ENCODE results near the gene STK25.

The STK25 gene

DNA sequence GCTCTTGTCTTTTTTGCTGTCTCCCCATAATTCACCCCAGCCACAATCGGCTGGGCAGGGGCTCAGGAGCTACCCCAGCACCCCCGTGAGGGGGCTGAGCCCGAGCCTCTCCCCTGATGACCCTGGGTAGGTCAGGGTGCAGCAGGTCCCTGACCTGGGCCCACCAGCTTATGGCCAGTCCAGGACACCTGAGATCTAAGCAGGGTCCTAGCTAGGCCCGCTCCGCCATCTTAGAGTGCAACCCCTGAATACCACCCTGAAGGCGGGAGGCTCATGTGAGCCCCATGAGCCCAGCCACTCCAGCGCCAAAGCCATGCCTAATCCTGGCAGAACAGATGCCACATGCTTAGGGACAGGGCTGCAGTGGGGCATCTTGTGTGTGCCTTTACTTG is 16.2 kb downstream of the STK25 start:
- DNase-seq = no peak

DNA sequence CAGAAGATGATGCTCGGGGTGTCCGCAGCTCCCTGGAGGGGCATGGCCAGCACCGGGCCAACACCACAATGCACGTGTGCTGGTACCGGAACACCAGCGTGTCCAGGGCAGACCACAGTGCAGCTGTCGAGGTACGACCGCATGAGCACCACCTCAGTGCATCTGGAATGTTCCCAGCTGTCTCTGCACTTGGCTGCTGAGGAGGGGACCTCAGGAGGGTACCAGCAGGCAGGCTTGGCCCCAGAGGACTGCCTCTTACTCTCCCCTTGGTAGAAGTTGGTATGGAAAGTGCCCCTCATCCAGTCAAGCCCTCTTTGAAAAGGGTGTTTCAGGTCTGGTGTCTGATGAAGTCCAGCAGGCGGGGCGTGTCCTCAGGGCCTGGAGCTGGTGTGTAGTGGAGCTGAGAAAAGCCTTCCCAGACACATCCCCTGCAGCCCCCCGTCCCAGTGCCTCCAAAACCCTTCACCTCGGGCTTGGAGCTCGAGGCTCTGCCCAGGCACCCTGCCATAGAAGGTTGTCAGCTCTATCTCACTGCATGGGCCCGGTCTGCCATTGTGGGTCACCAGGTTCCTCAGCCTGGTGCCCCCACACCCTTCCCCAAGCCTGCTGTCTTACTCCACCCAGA is 16.7 kb downstream of the STK25 start:
- no peak for DNase-seq

DNA sequence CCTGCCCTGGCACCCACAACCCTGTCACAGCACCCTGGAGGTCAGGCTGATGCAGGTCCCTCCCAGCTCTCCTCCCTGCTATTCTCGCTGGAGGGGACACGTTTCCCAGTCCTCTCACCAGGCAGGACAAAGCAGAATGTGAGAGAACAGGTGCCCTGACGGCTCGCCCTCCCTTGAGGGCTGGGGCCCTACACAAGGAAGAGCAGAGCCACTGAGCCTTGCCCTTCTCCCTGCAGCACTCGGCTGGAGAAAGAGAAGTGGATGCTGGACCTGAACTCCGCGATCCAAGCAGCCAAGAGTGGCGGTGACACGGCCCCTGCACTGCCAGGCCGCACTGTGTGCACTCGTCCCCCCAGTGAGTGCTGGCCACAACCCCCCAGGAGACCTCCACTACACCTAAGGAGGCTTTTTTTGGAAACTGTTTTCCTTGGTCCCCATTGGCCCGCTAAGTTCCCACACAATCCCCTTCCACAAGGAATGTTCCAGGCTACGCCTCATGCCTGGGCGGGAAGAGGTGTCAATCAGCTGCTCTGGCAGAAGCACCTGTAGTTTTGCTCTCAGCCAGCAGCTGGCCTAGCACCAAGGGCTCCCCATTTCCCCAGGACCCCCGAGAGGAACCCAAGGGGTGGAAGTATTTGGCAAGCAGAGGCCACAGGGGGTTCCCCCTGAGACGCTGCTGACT is 17.4 kb downstream of the STK25 start:
- no peak for DNase-seq

DNA sequence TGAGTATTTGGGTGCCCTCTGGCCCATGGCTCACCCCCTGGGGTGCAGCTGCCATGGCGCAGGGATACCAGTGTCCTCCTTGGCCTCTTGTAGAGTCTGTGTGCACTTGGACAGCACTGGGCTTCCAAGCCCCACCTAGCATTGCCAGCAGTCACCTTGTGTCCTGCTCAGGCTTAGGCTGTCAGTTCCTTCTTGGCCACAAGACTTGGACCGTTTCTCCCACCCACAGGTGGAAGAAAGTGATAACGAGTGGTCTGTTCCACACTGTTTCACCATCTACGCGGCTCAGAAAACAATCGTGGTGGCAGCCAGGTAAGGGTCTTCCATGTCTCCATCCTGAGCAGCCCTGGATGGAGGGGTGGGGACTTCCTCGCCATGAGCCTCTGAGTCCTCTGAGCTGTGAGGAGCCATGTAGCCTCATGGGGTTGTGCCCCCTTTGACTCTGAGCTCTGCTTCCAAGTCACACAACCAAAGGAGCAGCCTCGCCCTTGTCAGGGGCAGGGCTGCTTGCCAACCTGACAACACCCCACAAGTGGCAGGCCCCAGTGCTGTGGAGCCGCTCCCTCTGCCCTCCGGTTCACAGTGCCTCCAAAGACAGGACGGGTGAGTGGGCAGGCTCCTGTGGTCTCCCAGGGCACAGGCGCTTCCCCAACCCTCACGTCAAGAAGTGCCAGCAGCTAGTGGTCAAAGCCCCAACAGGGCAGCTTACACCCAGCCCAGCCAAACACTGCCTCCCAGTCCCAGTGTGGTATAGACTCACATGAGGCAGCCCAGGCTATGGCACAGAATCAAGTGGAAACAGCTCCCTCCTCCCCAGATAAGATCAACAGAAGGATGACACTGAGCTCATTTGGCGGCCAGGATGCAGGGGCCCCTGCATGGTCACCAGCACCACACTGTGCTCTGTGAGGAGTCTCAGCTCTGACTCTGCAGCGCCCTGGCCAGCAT is 18.4 kb downstream of the STK25 start:
- no peak for DNase-seq

DNA sequence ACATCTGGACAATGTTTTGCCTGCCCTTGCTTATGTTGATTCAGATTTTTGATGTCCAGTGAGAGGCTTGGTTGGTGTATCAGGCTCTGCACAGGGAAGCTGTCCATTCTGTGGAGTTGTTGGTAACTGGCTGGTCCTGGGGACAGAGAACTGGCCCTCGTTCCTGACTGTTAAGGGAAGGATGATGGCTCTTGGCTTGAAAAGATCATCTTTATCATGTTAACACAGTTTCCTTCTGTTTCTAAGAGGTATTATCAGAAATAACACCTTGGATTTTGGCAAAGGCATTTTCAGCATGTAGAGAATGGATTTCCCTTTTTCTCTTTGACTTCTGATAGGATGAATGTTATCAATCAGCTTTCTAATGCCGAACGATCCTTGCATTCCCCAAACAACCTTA is 19.3 kb downstream of the STK25 start:
- DNase-seq = no peak

DNA sequence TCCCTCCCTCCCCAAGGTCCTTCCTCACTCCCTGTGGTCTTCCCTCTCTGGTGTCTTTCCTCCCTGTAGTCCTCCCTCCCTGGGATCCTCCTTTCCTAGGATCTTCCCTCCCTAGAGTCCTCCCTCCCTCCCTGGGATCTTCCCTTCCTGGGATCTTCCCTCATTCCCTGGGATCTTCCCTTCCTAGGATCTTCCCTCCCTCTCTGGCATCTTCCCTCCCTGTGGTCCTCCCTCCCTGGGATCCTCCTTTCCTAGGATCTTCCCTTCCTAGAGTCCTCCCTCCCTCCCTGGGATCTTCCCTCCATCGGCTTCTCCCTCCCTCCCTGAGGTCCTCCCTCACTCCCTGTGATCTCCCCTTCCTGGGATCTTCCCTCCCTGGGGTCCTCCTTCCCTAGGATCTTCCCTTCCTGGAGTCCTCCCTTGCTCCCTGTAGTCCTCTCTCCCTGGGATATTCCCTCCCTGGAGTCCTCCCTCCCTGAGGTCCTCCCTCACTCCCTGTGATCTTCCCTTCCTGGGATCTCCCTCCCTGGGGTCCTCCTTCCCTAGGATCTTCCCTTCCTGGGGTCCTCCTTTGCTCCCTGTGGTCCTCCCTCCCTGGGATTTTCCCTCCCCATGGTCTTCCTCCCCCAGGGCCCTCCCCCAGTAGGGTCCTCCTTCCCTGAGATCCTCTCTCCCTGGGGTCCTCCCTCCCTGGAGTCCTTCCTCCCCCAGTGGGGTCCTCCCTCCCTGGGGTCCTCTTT is 23.0 kb downstream of the STK25 start:
- no peak for DNase-seq

DNA sequence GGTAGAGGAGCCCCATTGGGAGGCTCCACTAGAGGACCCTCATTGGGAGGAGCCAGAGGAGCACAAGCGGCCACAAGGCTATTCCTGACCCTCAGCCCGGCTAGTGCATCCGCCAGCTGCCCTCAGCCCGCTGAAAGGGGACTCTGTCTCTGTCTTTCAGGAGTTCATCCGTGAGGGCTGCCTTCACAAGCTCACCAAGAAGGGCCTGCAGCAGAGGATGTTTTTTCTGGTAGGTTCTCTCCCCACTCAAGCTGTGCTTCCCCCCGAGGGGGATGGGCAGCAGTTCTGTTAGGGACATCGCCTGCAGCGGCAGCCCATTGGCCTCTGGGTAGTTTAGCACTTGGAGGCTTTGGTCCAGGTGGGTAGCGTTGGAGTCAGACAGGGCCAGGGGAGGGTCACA is 25.1 kb downstream of the STK25 start:
- DNase-seq = no peak

DNA sequence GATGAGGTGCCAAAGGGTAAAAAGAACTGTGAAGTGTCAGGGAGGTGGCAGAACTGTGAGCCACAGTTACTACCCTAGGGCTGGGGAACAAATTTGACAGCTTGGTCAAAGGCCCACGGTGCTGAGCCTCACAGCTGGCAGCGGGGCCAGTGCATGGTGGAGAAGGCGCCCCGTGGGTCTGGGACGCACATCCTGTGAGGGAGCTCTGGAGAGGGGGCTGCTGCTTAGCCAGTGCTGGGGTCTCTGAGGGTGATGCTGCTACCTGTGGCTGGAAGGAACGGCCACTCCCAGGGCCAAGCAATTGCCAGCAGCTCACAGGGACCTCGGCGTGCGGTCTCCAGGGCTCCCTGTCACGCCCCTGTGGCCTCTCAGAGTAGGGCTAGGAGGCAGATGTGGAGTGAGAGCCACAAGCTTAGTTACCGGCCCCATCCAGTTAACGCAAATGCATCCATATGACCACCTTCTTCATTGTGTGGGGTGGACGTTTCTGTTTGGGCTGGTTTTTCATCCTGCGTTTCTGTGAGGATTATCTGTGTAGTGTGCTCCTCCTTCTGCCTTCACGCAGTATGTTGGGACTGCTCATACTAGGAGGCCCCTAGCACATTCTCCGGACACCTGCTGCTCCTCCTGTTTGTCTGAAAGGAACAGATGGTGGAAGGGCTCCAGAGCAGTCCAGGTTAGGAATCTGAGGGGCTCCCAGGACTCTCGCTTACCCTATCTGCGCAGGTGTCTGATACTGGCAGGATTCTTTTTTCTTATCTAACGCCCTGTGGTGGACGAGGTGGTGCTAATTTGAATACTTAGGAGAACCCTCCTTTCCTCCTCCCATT is 26.0 kb downstream of the STK25 start:
- DNase-seq = no peak

DNA sequence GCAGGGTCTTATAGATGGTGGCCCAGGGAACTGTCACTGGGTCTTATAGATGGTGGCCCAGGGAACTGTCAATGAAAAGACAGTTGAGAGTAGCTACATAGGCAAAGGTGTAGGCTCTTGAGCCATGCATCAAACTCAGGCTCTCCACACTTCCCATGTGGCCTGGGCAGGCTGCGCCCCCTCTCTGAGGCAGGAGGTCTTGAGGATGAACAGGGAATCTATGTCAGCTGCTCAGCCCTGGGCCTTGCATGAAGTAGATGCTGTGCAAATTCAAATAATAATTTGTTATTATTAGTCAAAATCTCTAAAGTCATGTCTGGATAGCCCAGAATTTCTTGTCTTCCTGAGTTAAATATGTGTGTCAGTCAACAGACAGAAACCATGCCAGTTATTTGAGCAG is 26.7 kb downstream of the STK25 start:
- DNase-seq = no peak

DNA sequence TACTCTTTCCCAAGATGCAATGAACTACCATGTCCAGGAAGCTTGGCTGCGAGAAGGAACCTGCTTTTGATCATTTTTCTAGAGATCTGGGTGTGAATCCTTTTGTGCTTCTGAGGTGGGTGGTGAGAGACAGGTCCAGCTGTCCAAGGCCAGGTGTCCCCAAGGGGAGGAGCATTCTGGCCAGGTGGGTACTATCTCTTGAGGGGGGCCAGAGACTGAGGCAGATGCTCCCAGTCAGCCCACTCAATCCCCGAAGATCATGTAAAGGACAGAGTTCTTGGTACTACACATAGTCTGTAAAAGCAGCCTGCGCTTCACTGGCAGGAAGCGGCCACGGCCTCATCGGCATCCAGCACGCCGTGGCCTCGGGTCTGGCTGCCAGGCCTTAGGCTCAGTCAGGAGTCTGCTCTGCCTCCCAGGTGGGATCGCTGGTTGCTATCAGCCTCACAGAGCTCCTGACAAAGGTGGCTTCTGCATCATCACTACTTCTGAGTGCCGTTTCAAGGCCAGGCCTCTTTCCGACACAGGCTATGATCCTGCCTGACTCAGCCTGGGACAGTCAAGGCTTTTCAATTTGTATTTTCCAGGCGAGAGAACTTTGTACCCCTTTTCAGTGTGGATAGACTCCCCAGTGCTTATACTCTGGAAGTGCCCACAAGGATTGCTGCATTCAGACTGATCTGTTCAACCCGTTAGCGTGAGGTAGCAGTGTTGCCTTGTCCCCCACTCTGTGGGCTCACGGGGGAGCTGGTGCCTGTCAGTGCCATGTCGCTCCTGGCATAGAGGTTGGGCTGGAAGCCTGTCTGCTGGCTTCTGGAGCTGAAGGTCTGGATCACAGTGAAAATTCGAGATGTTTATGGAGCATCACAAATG is 29.1 kb downstream of the STK25 start:
- DNase-seq = no peak

DNA sequence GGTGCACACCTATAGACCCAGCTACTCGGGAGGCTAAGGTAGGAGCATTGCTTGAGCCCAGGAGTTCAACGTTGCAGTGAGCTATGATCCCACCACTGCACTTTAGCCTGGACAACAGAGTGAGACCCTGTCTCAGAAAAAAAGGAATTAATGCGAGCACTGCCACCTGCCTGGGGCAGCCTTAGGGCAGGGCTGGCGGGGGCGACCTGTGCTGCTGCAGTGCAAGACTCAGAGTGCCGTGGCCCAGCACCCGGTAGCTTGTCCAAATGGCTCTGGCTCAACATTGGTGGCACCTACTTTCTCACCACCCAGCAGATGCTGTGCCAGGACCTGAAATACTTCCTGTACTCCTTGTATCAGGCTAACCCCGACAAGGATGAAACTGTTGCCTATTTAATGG is 30.2 kb downstream of the STK25 start:
- DNase-seq = no peak

DNA sequence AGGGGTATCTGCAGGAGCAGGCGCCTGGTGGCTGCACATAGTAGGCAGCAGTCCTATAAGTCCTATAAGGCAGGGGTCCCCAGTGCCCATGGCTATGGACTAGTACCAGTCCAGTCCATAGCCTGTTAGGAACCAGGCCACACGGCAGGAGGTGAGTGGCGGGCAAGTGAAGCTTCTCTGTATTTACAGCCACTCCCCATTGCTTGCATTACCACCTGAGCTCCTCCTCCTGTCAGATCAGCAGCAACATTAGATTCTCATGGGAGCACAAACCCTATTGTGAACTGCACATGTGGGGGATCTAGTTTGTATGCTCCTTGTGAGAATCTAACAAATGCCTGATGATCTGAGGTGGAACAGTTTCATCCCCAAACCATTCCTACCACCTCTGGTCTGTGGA is 33.1 kb downstream of the STK25 start:
- no peak for DNase-seq

DNA sequence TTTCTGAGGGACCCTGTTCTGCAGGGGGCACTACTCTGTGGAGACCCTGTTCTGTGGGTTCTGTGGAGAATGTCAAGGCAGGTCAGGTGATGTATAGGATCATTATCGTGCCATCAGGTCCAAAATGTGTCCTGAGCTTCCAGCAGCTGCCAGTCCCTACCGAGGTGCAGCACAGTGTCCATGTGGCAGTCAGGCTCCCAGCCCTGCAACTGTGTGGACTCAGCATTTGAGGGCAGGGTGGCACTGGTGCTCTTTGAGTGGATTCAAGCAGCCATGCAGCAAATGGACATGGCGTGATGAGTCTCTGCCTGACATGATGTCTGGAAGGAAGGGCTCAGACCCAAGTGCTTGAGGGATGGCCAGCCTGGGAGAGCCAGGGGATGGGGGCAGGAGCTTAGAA is 35.0 kb downstream of the STK25 start:
- no peak for DNase-seq

DNA sequence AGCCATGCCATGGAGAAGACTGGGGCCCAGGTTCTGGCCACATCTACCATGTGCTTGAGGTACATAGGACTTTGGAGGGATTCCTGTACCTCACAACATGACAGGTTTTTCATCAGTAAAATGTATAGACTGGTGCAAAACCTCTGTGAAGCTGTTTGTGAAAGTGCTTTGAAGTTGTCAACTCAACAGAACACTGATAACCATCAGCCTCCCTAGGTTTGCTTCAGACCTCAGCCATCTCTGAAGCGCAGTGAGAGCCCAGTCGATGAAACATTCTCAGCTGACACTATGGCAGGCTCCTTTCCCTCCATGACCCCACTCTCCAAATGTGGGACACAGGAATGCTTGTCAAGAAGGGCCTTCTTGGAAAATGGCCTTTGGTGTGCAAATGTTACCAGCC is 38.6 kb downstream of the STK25 start:
- no peak for DNase-seq

DNA sequence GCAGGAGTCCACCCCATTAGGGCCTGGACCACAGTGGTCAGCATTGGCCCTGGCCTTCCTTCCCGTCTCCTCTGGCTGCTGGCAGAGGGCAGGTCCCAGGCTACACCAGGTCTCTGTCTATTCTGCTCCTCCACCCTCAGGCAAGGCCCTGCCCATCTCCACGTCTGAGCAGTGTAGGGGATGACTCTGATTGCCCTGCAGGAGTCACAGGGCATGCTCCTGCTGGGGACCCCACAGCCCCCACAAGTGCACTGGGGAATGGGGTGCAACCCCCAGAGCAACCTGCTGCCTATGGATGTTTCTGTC is 40.0 kb downstream of the STK25 start:
- DNase-seq = no peak

DNA sequence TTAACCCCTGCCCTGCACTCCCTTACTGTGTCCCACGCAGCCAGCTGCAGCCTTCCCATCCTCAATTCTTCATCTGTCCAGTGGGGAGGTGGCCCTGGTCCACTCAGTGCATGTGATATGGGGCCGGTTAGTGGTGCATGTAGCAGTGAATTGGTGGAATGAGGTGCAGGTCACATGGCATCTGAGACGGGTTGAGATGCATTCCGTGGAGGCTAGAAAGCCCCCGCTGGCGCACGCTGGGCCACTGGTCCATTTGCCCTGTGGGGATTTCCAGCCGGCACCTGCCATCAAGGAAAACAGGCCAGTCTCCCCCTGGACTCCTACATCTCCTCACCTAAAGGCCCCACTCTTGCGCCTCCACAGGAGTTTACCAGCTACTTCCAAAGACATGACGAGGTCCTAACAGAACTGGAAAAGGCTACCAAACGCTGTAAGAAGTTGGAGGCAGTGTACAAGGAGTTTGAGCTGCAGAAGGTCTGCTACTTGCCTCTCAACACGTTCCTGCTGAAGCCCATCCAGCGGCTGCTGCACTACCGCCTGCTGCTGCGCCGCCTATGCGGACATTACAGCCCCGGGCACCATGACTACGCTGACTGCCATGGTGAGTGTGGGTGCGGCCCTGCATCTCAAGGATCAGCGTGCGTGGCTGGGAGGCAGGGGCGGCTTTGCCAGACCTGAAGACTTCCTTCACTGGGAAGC is 40.5 kb downstream of the STK25 start:
- no peak for DNase-seq

DNA sequence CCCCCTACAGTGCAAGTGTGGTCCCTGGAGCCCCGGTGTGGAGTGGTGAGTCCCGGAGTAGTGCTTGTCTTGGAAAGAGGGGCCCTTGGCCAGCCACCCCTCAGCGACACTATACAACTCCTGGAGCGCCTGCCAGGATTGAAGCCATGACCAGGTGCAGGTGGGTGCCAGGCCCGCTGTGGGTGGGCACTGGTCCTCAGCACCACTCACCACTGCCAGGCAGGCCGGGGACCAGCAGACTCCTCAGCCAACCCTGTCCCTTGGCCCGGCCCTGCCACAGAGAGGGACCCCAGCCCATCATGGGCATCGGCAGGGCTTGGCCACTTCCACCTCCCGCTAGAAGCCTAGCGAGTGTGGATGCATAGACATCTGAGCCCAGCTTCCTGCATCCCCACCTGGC is 42.2 kb downstream of the STK25 start:
- DNase-seq = no peak

DNA sequence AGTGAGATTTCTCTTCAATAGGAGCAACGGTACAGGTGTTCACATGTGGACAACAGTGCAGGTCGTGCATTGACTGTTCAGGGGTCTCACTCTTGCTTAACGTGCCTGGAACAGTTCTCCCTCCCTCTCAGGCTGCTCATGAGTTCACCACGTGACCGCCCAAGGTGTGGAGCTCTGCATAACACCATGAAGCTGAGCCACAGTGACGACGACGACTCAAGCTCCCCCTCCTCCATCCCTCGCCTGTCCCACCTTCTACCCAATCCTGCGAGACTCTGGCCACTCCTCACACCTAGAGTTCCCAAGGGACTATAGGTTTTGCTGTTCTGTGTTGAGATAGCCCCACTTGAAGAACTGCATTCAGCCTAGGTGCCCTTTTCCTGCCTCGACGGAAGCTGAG is 42.8 kb downstream of the STK25 start:
- DNase-seq = no peak

DNA sequence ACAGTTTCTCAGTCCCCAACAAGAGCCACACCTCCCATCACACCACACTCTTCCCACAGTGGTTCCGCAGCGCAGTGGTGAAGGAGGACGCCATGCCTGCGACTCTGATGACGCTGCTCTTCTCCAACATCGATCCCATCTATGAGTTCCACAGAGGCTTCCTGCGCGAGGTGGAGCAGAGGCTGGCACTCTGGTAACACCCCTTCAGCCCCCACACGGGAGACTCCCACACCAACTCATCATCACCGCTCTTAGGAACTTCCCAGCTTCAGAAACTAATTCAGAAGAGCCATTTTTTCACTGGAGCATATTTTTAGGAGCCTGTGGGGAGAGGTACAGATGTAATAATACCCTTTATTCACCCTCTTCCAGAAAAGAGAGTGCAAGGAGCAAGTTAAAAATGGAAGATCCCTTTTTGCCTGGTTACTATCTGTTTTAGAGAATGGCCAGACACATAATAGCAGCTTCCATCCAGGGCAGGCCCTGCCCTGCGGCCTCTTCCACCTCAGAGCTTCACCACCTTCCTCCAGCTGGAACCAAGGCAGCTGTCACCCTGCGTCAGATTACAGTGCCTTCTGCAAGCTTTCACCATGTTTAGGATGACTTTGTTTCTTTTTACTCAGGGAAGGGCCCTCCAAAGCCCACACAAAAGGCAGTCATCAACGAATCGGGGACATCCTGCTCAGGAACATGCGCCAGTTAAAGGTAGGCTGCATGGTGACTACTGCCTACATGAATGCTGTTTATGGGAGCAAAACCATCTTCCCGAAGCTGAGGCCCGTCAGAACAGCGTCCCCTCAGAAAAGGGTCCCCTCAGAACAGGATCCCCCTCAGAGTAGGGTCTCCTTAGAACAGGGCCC is 44.9 kb downstream of the STK25 start:
- no peak for DNase-seq
